Measurements from ENCODE around the gene RPTOR.

DNA sequence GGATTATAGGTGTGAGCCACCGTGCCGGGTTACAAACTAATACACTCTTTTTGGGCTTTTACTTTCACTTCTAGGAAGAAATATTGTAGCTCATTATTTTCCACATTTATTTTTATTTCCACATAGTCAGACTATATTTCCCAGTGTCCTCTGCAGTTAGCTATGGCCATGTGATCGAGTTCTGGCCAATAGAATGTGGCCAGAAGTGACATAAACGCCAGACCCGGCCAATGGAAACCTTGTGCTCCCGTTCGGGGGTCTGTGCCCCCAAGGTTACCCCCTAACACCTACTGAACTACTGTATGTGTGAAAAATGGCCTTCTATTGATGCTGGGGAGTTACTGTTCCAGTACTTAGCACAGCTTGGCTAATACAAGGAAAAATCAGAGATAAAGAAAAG lies 13.2 kb upstream of the RPTOR start:
- TF ChIP-seq, protein P1, sequence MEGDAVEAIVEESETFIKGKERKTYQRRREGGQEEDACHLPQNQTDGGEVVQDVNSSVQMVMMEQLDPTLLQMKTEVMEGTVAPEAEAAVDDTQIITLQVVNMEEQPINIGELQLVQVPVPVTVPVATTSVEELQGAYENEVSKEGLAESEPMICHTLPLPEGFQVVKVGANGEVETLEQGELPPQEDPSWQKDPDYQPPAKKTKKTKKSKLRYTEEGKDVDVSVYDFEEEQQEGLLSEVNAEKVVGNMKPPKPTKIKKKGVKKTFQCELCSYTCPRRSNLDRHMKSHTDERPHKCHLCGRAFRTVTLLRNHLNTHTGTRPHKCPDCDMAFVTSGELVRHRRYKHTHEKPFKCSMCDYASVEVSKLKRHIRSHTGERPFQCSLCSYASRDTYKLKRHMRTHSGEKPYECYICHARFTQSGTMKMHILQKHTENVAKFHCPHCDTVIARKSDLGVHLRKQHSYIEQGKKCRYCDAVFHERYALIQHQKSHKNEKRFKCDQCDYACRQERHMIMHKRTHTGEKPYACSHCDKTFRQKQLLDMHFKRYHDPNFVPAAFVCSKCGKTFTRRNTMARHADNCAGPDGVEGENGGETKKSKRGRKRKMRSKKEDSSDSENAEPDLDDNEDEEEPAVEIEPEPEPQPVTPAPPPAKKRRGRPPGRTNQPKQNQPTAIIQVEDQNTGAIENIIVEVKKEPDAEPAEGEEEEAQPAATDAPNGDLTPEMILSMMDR (optimal IDR thresholded peaks at IDR 0.05 in 1 of 3, IDR thresholded peaks at IDR 0.05 in 1 of 3, conservative IDR thresholded peaks at IDR 0.05 in 1 of 3; ENCODE audit: extremely low read depth in 1 of 3, insufficient read depth in 2 of 3, low read length in 3 of 3), result no peak
- no peak for TF ChIP-seq EZH2 (IDR thresholded peaks at IDR 0.05; ENCODE audit: low read length)

Data from keratinocyte (primary cell).